VCaP (cell line): ENCODE data around the gene PHACTR1.

Experiments used
- H3K27ac ChIP-seq: fragments of 450-650 bp; 2 replicates; pipeline ENCODE4 v1.5.1; 2017
- TF ChIP-seq, protein P1 (sequence below): fragments of 450-650 bp; conservative IDR thresholded peaks from 2 replicates; pipeline ENCODE4 v1.5.1; 2017; ENCODE audit warnings: mild to moderate bottlenecking, moderate library complexity

Gene PHACTR1

DNA sequence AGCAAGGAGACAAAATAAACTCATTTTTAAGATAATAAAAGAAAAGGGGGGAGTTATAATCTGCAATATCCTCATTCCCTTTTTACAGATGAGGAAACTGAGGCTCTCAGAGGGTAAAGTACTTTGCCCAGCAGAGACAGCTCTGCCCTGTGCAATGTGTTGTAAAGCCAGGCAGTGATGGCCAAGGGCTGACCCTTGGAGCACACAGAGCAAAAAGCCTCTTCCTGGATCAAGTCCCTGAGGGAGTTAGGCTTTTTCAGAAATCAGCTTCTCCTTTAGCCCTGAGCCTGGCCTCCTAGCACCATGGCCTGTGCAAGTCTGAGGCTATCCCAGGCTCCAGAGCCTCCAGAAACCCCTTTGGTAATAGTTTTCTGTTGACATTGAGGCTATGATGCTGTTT lies 234.8 kb downstream of the PHACTR1 start:
- H3K27ac ChIP-seq, result no peak overlapping the region
- TF ChIP-seq, protein P1, sequence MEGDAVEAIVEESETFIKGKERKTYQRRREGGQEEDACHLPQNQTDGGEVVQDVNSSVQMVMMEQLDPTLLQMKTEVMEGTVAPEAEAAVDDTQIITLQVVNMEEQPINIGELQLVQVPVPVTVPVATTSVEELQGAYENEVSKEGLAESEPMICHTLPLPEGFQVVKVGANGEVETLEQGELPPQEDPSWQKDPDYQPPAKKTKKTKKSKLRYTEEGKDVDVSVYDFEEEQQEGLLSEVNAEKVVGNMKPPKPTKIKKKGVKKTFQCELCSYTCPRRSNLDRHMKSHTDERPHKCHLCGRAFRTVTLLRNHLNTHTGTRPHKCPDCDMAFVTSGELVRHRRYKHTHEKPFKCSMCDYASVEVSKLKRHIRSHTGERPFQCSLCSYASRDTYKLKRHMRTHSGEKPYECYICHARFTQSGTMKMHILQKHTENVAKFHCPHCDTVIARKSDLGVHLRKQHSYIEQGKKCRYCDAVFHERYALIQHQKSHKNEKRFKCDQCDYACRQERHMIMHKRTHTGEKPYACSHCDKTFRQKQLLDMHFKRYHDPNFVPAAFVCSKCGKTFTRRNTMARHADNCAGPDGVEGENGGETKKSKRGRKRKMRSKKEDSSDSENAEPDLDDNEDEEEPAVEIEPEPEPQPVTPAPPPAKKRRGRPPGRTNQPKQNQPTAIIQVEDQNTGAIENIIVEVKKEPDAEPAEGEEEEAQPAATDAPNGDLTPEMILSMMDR, result no peak

DNA sequence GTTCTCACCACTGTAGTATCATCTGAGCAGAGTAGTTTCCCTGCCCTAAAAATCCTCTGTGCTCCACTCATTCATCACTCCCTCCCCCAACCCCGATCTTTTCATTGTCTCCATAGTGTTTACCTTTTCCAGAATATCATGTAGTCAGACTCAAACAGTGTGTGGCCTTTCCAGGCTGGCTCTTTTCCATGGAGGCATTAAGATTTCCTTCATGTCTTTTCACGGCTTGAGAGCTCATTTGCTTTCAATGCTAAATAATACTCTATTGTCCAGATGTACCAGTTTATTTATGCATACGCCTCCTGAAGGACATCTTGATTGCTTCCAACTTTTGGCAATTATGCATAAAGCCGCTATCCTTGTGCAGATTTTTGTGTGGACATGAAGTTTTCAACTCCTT lies 235.8 kb downstream of the PHACTR1 start:
- no peak overlapping the region for H3K27ac ChIP-seq
- TF ChIP-seq, protein P1, result no peak

GRCh38 chr6:12955956-12956355 lies 239.4 kb downstream of the PHACTR1 start:
- no peak overlapping the region for H3K27ac ChIP-seq
- TF ChIP-seq, protein P1, result no peak

GRCh38 chr6:12956991-12957320 lies 240.4 kb downstream of the PHACTR1 start:
- no peak overlapping the region for H3K27ac ChIP-seq
- TF ChIP-seq, protein P1, result no peak

DNA sequence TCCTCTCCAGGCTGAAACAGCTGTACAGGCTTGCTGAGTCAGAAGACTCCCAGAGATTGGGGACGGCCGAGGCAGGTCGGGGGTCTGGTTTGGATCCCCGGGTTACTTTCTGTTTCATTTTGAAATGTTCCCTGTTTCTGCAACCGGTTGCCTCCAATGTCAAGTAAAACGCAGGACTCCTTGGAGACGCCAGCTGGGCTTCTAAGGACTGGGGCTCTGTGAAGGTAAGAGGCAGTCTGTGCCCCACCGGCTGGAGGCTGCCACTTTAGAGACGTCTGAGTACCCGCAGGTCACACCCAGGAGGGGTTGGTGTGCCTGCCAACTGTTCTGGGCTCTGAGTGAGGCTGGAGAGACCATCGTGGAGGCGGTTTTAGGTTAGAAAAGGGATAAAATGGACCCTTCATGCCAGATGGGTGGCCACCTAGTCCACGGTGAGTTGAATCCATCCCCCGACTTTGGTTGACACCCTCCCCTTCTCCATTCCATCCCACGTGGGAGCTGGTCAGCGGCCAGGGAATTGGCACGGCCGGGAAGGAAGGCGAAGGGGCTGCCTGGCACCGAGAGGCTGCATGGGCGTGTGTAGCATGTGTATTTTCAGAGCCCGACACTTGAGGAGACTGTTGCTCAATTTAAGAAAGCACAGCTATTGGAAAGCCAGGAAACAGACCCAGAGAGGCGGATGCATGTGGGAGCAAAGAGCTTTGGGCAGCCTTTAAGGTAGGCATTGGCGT lies 240.9 kb downstream of the PHACTR1 start:
- TF ChIP-seq, protein P1, result no peak

GRCh38 chr6:12958052-12958706 lies 241.6 kb downstream of the PHACTR1 start:
- H3K27ac ChIP-seq, result no peak overlapping the region
- TF ChIP-seq, protein P1, result no peak

More for the DNA sequence above, 240.9 kb downstream of the PHACTR1 start:
- no peak overlapping the region for H3K27ac ChIP-seq

DNA sequence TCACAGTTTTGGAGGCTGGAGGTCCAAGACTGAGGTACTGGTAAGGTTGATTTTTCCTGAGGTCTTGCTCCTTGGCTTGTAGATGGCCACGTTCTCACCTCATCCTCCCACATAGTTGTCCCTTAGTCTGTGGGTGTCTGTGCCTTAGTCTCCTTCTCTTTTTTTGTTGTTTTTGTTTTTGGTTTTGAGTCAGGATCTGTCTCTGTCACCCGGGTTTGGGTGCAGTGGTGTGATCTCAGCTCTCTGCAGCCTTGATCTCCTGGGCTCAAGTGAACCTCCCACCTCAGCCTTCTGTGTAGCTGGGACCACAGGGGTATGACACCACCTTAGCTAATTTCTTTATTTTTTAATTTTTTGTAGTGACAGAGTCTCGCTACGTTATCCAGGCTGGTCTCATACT lies 245.2 kb downstream of the PHACTR1 start:
- H3K27ac ChIP-seq, result no peak overlapping the region
- TF ChIP-seq, protein P1, result no peak
